Peyer's patch (tissue), 4 donors: ENCODE data around the gene PM20D2. TPM values are rescaled to one million over a fixed set of nuclear protein-coding genes. Genes with fewer than 3 reads are reported as not detected.

ENCODE experiments used
- DNase-seq, 3 donors: peaks; one replicate each; pipeline ENCODE4 v3.0.0-alpha.2; 2017 to 2019
- H3K27ac ChIP-seq, 4 donors: fragments of 200-600 bp; sonication (generic); one replicate each; pipeline ENCODE4 v1.5.1; 2016 to 2019
- H3K27me3 ChIP-seq, 2 donors: fragments of 200-600 bp; sonication (generic); one replicate each; pipeline ENCODE4 v1.5.1; 2019
- H3K36me3 ChIP-seq, 3 donors: fragments of 200-600 bp; sonication (generic); one replicate each; pipeline ENCODE4 v1.5.1; 2016 to 2019
- H3K4me1 ChIP-seq, 4 donors: fragments of 200-600 bp; sonication (generic); one replicate each; pipeline ENCODE4 v1.5.1; 2016 to 2019
- H3K4me3 ChIP-seq, 4 donors: fragments of 200-600 bp; sonication (generic); 1 replicate in 3 of 4; 2 replicates in 1 of 4; pipeline ENCODE4 v1.5.1; 2016 to 2019; ENCODE audit warnings: mild to moderate bottlenecking in 1 of 4
- H3K9me3 ChIP-seq, 4 donors: fragments of 200-600 bp; sonication (generic); one replicate each; pipeline ENCODE4 v1.5.1; 2016 to 2019; ENCODE audit warnings: mild to moderate bottlenecking in 1 of 4
- POLR2A ChIP-seq, 2 donors: fragments of 450-650 bp; IDR thresholded peaks; one replicate each; pipeline ENCODE4 v1.5.1; 2017; ENCODE audit warnings: antibody characterized with exemption in 2 of 2, mild to moderate bottlenecking in 2 of 2, moderate library complexity in 2 of 2
- total RNA-seq, 4 donors: library from RNA; depleted of rRNA; stranded (reverse); fragments of >200 nt; gene quantifications; one replicate each; pipeline ENCODE4 v1.1.0, GENCODE V29; 2016
- TF ChIP-seq, protein P1 (sequence below), 6 experiments: fragments of 450-650 bp in 4 of 6; fragments of 200-600 bp in 2 of 6; sonication (generic) in 1 of 6; IDR thresholded peaks; one replicate each; pipeline ENCODE4 v1.5.1; 2017 to 2019; ENCODE audit warnings: antibody characterized with exemption in 6 of 6, mild to moderate bottlenecking in 3 of 6, moderate library complexity in 1 of 6

The PM20D2 gene
- total RNA-seq, 4 donors from 2014 or later, result 6.1 to 17.3 (median 9.3) TPM

DNA sequence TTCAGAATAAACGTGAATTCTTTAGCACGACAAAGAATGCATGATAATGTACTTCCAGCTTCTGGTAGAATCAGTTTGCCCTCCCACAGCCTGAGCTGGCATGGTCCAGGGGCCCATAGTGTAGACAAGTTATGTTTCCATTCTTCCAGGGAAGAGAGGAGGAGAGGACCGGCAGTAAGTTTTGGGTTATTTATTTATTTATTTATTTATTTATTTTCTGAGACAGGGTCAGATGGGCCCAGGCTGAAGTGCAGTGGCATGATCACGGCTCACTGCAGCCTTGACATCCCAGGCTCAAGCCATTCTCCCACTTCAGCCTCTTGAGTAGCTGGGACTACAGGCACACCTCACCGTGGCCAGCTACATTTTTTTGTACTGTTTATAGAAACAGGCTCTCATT, 66.6 kb downstream of the PM20D2 start:
- TF ChIP-seq, protein P1, sequence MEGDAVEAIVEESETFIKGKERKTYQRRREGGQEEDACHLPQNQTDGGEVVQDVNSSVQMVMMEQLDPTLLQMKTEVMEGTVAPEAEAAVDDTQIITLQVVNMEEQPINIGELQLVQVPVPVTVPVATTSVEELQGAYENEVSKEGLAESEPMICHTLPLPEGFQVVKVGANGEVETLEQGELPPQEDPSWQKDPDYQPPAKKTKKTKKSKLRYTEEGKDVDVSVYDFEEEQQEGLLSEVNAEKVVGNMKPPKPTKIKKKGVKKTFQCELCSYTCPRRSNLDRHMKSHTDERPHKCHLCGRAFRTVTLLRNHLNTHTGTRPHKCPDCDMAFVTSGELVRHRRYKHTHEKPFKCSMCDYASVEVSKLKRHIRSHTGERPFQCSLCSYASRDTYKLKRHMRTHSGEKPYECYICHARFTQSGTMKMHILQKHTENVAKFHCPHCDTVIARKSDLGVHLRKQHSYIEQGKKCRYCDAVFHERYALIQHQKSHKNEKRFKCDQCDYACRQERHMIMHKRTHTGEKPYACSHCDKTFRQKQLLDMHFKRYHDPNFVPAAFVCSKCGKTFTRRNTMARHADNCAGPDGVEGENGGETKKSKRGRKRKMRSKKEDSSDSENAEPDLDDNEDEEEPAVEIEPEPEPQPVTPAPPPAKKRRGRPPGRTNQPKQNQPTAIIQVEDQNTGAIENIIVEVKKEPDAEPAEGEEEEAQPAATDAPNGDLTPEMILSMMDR (IDR thresholded peaks at IDR 0.05), result no peak
- TF ChIP-seq POLR2A (IDR thresholded peaks at IDR 0.05), result no peak
- Histone ChIP-seq H3K27ac (no peak overlapping the region), H3K27me3 (no peaks in the 10 kb centered on the region), H3K4me1 (no peaks in the 10 kb centered on the region), H3K36me3 (no peaks in the 10 kb centered on the region), H3K4me3 (no peak overlapping the region), H3K9me3 (no peaks in the 10 kb centered on the region)
- no peak for DNase-seq

DNA sequence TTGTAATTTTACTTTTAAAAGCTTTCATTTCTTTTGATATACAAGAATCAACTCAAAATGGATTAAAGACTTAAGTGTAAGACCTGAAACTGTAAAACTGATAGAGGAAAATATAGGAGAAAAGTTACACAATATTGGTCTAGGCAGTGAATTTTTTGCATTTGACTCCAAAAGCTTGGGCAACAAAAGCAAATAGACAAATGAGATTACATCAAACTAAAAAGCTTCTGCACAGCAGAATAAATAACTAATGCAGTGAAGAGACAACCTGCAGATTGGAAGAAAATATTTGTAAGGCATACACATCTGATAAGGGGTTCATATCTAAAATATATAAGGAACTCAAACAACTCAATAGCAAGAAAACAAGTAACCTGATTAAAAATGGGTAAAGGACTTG, 68.3 kb downstream of the PM20D2 start:
- TF ChIP-seq, protein P1 (IDR thresholded peaks at IDR 0.05), result no peak
- no peak for TF ChIP-seq POLR2A (IDR thresholded peaks at IDR 0.05)
- Histone ChIP-seq H3K9me3 (no peaks in the 10 kb centered on the region), H3K27me3 (no peaks in the 10 kb centered on the region), H3K4me1 (no peaks in the 10 kb centered on the region), H3K4me3 (no peak overlapping the region), H3K27ac (no peak overlapping the region), H3K36me3 (no peaks in the 10 kb centered on the region)
- DNase-seq, result no peak

Other genes starting within 250 kb of the PM20D2 start
- gene RNGTT, start 182.4 kb upstream of the PM20D2 start, total RNA-seq, result 10 to 100 TPM; 12.7 to 44.6 (median 18.5) TPM
- gene PNRC1, start 65.3 kb upstream of the PM20D2 start, total RNA-seq, result 100 to 1,000 TPM in 3 of 4 donors, 10 to 100 TPM in 1; 97.3 to 176 (median 102) TPM
- not detected for gene SRSF12, start 28.0 kb upstream of the PM20D2 start, total RNA-seq
- gene GABRR1, start 71.3 kb downstream of the PM20D2 start, total RNA-seq, result not detected
- 1 to 10 TPM in 3 of 4 donors, under 1 TPM in 1; 0.70 to 6.6 (median 2.1) TPM for gene GABRR2, start 169.2 kb downstream of the PM20D2 start, total RNA-seq
- gene UBE2J1, start 206.7 kb downstream of the PM20D2 start, total RNA-seq, result 10 to 100 TPM; 35.0 to 57.8 (median 44.7) TPM